Lower leg skin (tissue), 4 donors: Measurements from ENCODE around the gene MGLL. TPM values are rescaled to one million over a fixed set of nuclear protein-coding genes. Genes with fewer than 3 reads are reported as not detected.
A peak's percentile ranks its signal among the peaks of the same experiment; 100 is the strongest.

Source experiments
- DNase-seq, 2 donors: peaks; one replicate each; pipeline ENCODE4 v3.0.0-alpha.2; 2019; ENCODE audit warnings: low spot score in 2 of 2
- H3K4me3 ChIP-seq: fragments of 200-600 bp; sonication (generic); 2 replicates; pipeline ENCODE4 v1.5.1; 2017; ENCODE audit warnings: mild to moderate bottlenecking, low read depth; ENCODE audit not compliant: poor library complexity, severe bottlenecking
- CTCF ChIP-seq, 3 donors: fragments of 450-650 bp; IDR thresholded peaks; one replicate each; pipeline ENCODE4 v1.5.1; 2016; ENCODE audit warnings: antibody characterized with exemption in 3 of 3, mild to moderate bottlenecking in 3 of 3, moderate library complexity in 2 of 3
- POLR2A ChIP-seq, 2 donors: fragments of 450-650 bp; IDR thresholded peaks; one replicate each; pipeline ENCODE4 v1.6.1; 2016 to 2017; ENCODE audit warnings: antibody characterized with exemption in 2 of 2, mild to moderate bottlenecking in 1 of 2, moderate library complexity in 1 of 2
- WGBS, 2 donors: methylation state at CpG; one replicate each; pipeline ENCODE4 v1.1.5; 2018; 5-methylcytosine and 5-hydroxymethylcytosine counted together
- intact Hi-C: fragments of 100-400 bp; cut with DNase I; formaldehyde crosslinking; loops from one replicate; pipeline ENCODE4 v1.15.0; 2023; ENCODE audit warnings: low total_unique reads
- total RNA-seq, 4 donors: library from RNA; depleted of rRNA; stranded (reverse); fragments of >200 nt; gene quantifications; one replicate each; pipeline ENCODE4 v1.1.0, GENCODE V29; 2016

The MGLL gene
- total RNA-seq, 4 donors from 2014 or later, result 44.0 to 57.4 (median 48.0) TPM

GRCh38 chr3:127646501-127647046 is 175.7 kb downstream of the MGLL start:
- no peak for TF ChIP-seq CTCF (IDR thresholded peaks at IDR 0.05)
- no peak for TF ChIP-seq POLR2A (IDR thresholded peaks at IDR 0.05)
- WGBS, 2 donors, result 86 to 90% methylated on average over 10 of the region's 10 CpGs
- intact Hi-C loops, result no loop called here
- peak in 1 of 2 donors; percentile 69 for DNase-seq
- H3K4me3 ChIP-seq, result no peak overlapping the region

GRCh38 chr3:127645371-127646015 is 176.8 kb downstream of the MGLL start:
- peak in 1 of 2 donors; percentile 39 for DNase-seq
- intact Hi-C loops, result no loop called here
- H3K4me3 ChIP-seq, result no peak overlapping the region
- 94 to 95% methylated on average over 8 of the region's 8 CpGs for WGBS, 2 donors
- TF ChIP-seq POLR2A (IDR thresholded peaks at IDR 0.05) (no peak), CTCF (IDR thresholded peaks at IDR 0.05) (no peak)

- intact Hi-C loops, result no loop called here
- no peak overlapping the region for H3K4me3 ChIP-seq
- TF ChIP-seq CTCF (IDR thresholded peaks at IDR 0.05) (no peak), POLR2A (IDR thresholded peaks at IDR 0.05) (no peak)
- DNase-seq, result no peak
- WGBS, 2 donors, result 81 to 84% methylated on average over 5 of the region's 5 CpGs
Measured at GRCh38 chr3:127644641-127645370, 177.5 kb downstream of the MGLL start.

- intact Hi-C loops, result no loop called here
- WGBS, 2 donors, result 93 to 97% methylated on average over 3 of the region's 3 CpGs
- DNase-seq, result peak in 1 of 2 donors; percentile 73
- no peak overlapping the region for H3K4me3 ChIP-seq
- no peak for TF ChIP-seq CTCF (IDR thresholded peaks at IDR 0.05)
- TF ChIP-seq POLR2A (IDR thresholded peaks at IDR 0.05), result no peak
Measured at GRCh38 chr3:127640042-127640355, 182.3 kb downstream of the MGLL start.

- intact Hi-C loops, result no loop called here
- WGBS, 2 donors, result 76 to 84% methylated on average over 5 of the region's 5 CpGs
- DNase-seq, result peak in 1 of 2 donors; percentile 74
- H3K4me3 ChIP-seq, result no peak overlapping the region
- TF ChIP-seq CTCF (IDR thresholded peaks at IDR 0.05), result no peak
- TF ChIP-seq POLR2A (IDR thresholded peaks at IDR 0.05), result no peak
Measured at GRCh38 chr3:127639173-127640041, 182.9 kb downstream of the MGLL start.

Other genes with a start within 250 kb of the MGLL start
- gene TPRA1, start 231.8 kb downstream of the MGLL start, total RNA-seq, result 10 to 100 TPM; 57.3 to 87.5 (median 82.4) TPM
- gene MCM2, start 224.1 kb downstream of the MGLL start, total RNA-seq, result 10 to 100 TPM in 3 of 4 donors, 1 to 10 TPM in 1; 5.8 to 19.6 (median 14.3) TPM
- 10 to 100 TPM in 2 of 4 donors, 1 to 10 TPM in 2; 7.1 to 14.5 (median 9.2) TPM for gene PODXL2, start 193.3 kb downstream of the MGLL start, total RNA-seq
- 10 to 100 TPM; 27.8 to 68.7 (median 39.3) TPM for gene ABTB1, start 149.6 kb downstream of the MGLL start, total RNA-seq
- under 1 TPM in 2 of 4 donors, not detected in 2; 0.22 to 0.23 TPM for gene KBTBD12, start 92.7 kb upstream of the MGLL start, total RNA-seq
- gene SEC61A1, start 229.9 kb upstream of the MGLL start, total RNA-seq, result 100 to 1,000 TPM in 2 of 4 donors, 10 to 100 TPM in 2; 53.3 to 120 (median 88.9) TPM